NCI-H82 treated with DMSO at 0.1 percent for 48 hours (cell line): ENCODE data around the gene GGCT.
"Not testable (repeated sequence)": the region's sequence is repeated elsewhere in the genome, so short reads cannot be mapped to it uniquely, and the experiment has no call there.

Experiments
- DNase-seq: peaks from one replicate; lab custom pipeline; 2025; ENCODE audit not compliant: unreplicated experiment; lab: John Stamatoyannopoulos, UW

The GGCT gene

DNA sequence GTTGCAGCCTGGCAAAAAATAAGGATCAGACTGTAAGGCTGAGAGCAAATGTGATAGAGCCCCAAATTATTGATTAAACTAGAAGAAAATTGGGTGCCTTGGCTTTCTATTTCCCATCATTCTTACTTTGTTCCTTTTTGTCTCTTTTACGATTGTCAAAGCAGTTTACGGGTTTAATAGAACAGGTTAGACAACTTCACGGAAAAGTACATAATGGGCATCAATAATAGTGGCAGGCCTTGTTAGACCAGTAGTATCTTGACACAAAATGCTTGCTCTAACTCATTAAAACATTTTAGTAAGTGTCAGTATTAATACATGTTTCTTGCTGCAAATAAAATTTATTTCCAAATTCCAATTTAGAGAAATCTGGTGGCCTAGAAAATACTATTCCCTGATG, 14.5 kb upstream of the GGCT start:
- DNase-seq, result no peak

DNA sequence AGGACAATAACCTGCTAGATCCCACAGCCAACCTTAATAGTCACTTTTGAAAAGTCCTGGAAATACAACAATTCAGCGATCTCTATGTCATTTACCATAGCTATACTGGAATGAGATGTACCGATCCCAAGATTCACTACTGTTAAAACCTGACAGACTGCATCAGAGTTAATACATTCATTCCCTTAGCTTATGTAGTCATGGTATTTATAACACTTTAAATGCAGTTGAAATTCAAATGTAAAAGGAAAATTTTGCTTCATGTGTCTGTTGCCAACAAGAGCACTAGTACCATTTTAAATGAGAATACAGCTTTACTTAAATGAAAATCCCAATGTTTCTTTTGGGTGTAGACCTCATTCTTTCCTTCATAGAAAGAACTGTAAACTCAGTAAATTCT, 11.1 kb upstream of the GGCT start:
- DNase-seq, result no peak

DNA sequence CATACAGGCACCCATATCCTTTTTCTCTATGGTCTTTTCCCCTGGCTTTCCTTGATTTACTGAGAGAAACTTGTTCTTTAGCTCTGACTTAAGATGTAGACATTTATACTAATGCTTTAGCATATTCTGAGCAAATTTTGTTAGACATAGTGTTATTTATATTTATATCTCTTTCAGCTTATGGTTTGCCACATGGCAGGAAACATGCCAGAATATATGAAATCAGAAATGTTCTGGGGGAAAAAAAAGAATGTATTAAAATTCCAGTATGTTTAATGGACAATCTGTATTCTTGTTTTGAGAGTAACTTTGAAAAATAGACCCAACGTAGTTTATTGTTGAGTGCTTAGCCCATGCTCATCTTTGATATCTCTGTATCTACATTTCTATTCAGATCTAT, 10.1 kb upstream of the GGCT start:
- no peak for DNase-seq

DNA sequence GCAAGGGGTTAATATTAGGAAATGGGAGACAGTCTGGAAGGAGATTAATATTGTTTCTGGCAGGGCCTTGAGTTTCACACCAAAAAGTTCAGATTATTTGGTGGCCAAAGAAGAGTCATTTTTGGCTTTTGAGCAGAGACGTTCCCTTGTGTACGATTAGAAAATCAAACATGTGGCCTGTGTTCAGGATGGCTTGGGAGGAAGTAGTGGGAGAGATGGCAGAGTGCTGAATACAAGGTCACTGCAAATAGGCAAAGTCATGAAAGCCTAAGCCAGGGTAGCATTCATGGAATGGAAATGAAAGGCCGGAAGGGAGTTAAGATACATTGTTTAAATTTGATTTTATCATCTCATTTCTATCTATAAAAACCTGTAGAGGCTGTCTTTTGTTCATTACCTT, 9.5 kb upstream of the GGCT start:
- no peak for DNase-seq

DNA sequence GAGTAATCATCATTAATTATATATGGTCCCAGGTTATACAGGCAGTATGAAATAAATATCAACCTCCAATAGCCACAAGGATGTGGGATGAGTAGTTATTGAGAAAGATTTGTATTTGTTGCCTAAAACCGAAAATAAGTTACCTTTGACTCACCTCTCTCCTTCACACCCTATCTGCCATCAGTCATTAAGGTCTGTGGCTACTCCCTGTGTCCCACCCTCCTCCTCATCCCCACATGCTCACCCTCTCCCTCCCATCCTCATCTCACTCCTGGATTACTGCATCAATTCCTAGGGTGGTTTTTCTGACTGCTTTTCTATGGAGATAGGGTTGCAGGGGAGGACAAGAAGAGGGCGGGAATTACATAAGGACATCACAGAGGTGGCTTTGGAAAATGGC, 9.1 kb upstream of the GGCT start:
- DNase-seq, result no peak

DNA sequence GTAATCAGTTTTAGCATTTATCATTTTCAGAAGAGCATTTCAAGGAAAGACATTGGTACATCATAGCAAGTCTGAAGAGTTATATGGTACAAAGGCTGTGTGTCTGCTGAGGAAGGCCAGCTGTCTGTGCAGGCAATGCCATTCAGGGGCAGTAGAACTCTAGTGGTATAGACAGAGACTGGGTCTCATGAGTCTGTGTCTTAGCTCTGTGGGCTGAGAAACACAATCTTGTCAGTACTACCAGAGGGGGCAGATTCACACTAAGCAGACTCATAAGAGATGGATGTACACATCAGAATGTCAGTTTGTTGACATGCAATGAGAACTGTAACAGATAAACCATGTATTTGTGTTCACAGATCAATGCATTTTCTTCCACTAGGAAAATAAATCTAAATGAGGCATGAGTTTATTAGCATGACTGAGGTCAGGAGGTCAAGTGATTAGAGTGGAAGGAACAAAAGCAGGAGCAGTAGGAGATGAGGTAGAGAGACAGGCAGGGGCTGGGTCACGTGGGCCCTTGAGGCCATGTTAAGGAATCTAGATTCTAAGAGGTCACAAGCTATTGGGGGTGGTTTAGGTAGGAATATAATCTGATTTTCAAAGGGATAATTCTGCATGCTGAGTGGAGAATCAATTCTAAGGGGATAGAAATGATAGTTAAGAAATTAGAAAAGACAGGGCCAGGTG, 7.5 kb upstream of the GGCT start:
- no peak for DNase-seq

DNA sequence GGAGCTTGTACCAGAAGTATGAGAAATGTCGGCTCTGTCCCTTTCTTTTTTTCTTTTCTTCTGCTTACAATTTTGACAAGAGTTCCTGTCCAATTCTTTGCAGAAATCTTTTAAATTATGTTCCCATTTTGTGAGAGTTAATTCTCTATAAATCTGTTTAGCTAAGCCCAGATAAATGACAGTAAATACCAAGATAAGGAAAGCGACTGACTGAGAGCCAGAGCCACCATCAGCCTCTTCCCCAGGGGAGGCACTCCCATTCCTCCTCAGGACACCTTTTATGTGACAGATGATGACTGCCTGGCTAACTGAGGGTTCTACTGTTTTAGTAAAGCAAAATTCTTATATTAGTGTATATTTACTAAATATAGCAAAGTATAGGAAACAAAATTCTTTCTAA, 6.9 kb upstream of the GGCT start:
- DNase-seq, result no peak

DNA sequence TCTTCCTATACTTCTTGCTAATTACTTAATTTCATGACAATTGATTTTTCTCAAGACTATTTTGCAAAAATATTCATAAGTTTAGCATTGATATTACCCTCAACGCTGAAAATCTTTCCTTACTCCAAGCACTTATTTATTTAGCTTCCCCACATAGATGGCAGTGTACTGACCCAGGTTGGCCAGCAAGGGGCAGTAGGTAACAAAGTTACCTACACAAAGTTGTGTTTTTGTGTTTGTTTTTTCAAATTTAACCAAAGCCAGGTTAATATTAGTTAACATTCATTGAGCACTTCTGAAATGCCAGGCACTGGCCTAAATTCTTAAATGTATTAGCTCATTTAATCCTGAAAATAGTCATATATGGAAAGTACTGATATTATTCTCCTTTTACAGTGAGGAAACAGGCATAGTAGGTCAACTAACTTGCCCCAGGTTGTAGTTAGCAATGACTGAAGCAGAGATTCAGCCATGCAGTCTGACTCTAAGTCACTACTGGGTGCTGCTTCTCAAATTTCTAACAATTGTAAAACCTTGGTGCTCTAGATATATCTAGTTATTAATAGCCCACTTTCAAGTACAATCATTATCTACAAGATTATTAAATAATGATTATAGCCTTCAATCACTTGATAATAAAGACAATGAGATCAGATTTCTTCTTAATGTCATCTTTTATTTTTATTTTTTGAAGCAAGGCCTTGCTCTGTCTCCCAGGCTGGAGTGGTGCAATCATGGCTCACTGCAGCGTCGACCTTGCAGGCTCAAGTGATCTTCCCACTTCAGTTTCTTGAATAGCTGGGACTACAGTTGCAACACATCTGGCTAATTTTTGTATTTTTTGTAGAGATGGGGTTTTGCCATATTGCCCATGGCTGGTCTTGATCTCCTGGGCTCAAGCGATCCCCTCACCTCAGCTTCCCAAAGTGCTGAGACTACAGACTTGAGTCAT, 5.8 kb upstream of the GGCT start:
- DNase-seq, result no peak

DNA sequence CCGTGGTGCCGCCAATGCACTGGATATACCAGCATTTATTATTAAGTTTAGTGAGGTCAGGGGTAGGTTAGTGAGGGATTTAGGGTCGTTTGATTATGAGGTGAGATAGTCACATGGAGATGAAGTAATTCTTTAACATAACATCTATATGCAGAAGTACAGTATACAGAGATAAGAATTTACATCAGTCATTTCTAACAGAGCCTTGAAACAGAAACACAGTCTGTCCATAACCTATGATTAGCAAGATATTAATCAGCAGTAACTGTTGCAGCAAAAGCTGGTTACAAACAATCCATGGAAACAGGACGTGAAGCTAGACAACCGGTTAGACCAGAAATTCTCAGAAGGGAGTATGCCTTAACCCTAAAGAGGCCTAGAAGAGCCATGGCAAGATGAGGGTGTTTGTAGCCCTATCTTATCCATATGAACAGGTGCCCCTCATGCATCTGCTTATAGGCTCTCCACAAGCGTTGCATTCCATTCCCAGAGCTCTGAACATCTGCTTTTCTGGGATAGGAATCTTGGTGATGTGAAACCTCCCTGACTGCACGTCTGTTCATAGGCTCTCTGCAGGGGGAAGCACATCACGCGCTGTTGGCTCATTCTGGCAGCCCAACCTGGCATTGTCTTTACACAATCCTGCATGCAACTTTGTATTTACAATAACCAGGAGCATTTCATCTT, 4.7 kb upstream of the GGCT start:
- not testable (repeated sequence) for DNase-seq

DNA sequence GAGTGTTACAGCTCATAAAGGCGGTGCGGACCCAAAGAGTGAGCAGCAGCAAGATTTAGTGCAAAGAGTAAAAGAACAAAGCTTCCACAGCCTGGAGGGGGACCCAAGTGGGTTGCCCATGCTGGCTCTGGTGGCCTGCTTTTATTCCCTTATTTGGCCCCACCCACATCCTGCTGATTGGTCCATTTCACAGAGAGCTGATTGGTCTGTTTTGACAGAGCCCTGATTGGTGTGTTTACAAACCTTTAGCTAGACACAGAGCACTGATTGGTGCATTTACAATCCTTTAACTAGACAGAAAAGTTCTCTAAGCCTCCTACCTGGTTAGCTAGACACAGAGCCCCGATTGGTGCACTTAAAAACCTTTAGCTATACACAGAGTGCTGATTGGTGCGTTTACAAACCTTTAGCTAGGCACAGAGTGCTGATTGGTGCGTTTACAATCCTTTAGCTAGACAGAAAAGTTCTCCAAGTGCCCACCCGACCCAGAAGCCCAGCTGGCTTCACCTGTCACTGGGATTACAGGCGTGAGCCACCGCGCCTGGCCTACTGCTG, 2.8 kb upstream of the GGCT start:
- DNase-seq, result not testable (repeated sequence)

DNA sequence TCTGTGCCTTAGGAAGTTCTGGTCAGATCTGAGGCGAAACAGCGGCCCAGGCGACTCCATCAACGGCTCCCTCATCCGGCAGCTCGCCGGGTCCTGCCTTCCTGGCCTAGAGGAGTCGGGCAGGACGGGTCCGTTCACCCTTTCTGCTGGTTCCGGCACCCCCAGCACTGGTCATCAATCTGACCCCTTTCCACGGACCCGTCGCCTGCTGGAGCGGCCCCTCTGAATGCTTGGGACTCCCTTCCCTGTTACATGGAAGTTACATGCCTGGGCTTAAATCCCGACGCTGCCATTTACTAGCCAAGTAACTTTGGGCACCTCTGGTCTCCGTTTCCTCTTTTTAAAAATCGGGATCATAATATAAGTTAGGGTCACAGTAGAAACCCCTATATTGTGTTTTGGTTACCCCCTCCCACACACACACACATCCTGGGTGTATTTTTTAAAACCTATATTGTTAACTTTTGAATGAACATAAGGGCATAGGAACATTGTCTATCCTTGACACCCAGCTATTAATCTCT, 607 bp upstream of the GGCT start:
- DNase-seq, result no peak

DNA sequence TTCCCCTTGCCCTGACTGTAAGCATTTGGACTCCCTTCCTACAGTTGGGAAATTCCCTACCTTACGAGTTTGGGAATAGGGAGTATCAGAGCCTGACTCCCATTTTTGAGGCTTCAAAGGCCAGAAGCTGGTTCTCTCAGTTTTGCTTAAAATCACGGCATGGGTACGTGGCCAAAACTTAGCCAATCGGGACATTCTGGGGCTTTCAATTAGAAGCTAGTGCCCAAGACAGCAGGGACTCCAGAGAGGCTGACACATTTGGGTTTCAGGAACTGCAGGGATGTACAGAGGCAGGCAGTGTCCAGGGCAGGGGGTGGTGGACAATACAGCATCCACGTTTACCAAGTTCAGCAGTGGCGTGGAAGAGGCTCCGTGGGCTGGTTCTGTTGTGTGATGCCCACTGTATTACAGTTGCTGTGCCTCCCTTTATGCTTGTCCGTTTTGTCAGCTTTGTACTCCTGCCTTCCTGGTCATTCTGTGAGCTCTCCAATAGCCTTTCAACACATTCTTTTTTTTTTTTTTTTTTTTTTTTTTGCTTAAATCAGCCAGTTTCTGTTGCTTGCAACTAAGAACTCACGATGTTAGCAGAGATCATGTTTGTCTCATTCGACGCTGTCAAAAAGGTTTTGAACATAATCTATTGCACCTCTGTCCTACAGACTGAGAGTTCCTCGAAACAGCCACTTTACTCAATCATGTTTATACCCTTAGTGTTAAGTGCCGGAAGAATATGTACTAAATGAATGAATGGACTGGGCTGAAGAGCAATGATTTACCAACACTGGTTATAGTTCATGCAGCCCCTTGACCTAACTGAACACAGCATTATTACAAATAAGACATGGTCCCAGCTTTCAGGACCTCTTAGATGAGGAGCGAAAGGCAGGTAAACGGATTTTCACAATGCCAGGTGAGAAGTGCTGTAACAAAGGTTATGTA, 1.1 kb downstream of the GGCT start:
- no peak for DNase-seq

DNA sequence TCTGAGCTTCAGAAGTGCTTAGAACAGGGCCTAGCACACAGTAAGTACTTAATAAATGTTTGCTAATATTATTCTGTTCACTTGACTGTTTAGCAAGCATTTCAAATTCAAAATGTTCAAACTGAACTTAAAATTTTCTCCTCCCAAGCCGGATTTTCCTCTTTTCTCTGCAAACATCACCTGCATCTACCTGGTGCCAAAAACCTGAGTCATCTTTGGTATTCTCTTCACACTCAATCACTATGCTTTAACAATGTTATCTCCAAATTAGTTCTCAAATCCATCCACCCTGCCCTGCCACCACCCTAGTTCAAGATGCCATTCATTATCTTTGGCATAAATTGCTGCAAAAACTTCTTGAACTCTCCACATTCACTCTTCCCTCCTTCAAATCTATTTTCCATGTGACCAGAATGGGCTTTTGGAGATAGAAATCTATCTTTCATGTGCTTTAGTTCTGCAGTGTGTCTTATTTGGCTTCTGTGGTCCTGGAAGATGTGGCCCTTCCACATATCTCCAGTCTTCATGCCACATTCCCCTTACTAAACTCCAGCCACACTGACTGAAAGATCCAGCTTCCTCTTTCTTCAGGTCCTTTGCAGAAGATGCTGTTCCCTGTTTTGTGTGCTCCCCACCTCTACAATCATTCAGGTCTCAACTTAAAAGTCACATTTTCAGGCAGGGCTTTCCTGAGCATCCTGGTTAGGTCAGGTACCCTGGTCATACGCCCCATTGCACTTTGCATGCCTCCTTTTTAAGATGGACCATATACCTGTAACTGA, 2.0 kb downstream of the GGCT start:
- DNase-seq, result no peak

DNA sequence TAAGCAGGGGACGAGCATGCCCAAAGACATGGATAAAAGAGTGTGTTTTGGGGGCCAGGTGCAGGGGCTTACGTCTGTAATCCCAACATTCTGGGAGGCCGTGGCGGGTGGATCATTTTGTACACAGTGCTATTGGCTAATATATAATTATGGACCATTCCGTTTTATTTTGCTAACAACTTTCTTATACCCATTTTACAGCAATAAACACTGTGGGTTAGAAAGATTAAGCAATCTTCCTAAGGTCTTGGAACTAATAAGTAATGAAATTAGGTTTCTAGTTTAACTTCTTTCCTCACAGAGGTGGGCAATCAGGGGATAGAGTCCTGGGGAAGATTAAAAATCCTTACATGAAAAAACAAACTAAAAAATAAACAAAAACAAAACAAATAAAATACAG, 3.4 kb downstream of the GGCT start:
- no peak for DNase-seq

DNA sequence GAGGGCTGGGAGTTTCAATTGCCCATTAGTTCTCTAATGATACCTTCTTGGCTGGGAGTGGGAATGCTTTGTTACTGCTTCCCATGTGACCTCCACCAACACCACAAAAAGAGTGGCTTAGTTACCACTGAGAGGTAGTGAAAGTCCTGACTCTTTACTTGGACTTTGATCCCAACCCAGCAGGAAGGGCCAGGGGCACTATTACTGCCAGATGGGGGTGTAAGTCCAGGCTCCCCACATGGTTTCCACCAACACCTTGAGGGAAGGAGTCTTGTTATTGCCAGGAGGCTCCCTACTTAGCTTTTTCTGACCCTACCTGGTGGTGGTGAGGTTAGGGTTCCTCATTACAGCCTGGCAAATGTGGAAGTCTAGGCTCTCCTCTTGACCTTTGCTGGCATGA, 11.4 kb downstream of the GGCT start:
- no peak for DNase-seq

DNA sequence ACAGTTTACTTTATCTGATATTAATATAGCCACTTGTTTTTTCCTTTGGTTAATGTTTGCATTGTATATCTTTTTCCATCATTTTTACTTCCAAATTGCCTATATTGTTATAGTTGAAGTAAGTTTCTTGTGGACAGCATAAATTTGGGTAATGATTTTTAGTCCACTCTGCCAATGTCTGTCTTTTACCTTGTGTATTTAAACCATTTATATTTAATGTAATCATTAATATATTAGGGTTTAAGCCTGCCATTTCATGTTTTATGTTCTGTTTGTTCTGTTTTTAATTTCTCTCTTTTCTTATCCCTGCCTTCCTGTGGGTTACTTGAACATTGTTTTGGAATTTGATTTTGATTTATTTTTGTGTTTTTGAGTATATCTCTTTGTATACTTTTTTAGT, 13.2 kb downstream of the GGCT start:
- no peak for DNase-seq

DNA sequence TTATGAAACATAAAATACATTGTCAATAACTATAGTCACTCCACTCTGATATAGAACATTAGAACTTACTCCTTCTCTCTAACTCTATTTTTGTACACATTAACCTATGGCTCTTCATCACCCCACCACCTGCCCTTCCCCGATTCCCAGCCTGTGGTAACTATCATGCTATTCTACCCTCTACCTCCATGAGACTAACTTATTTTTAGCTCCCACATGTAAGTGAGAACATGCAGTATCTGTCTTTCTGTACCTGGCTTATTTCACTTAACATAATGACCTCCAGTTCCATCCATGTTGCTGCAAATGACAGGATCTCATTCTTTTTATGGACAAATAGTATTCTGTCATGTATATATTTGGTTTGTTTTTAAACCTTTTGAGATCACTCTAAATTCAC, 17.3 kb downstream of the GGCT start:
- no peak for DNase-seq

DNA sequence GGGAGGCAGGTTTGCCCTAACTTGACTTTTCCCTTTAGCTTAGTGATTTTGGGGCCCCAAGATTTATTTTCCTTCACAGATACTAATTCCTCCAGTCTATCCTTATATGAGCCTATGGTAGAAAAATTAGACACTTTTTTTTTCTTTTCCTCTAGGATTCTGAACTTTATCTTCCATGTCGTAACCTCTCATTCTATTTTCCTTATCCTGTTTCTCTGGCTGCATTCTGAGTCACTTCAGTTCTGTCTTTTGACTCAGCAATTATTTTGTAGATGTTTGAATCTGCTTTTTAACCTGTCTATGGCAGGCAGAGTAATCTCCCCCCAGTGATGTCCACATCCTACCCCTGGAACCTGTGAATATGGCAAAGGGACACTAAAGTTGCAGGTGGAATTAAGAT, 19.0 kb downstream of the GGCT start:
- DNase-seq, result no peak

DNA sequence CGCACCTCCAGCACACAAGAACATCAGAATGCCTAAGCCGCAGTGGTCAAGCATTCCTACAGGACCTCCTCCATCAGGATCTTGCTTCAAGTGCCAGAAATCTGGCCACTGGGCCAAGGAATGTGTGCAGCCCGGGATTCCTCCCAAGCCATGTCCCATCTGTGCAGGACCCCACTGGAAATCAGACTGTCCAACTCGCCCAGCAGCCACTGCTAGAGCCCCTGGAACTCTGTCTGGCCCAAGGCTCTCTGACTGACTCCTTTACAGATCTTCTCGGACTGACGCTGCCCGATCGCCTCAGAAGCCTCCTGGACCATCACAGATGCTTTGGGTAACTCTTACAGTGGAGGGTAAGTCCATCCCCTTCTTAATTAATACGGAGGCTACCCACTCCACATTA, 23.2 kb downstream of the GGCT start:
- DNase-seq, result not testable (repeated sequence)
